H9 (cell line): Measurements from ENCODE around the gene RASGRP4. TPM values are rescaled to one million over a fixed set of nuclear protein-coding genes. Genes with fewer than 3 reads are reported as not detected.
A peak's percentile ranks its signal among the peaks of the same experiment; 100 is the strongest.

Source experiments
- DNase-seq: peaks from one replicate; pipeline ENCODE4 v3.0.0-alpha.2; 2017
- H2AFZ ChIP-seq: one replicate; pipeline ENCODE4 v1.6.1; 2013; ENCODE audit warnings: mild to moderate bottlenecking, low read length, control low read depth, moderate library complexity
- H2AK5ac ChIP-seq: 2 replicates; pipeline ENCODE4 v1.6.1; 2013; ENCODE audit warnings: low read length, control low read depth, mixed read lengths; ENCODE audit not compliant: insufficient read length
- H2BK120ac ChIP-seq: one replicate; pipeline ENCODE4 v1.6.1; 2013; ENCODE audit warnings: low read depth, mild to moderate bottlenecking, low read length, control low read depth, inconsistent platforms; ENCODE audit not compliant: poor library complexity, severe bottlenecking
- H2BK12ac ChIP-seq: 2 replicates; pipeline ENCODE4 v1.6.1; 2013; ENCODE audit warnings: low read length, control low read depth, mixed read lengths, low read depth; ENCODE audit not compliant: insufficient read length
- H2BK15ac ChIP-seq: 2 replicates; pipeline ENCODE4 v1.6.1; 2013; ENCODE audit warnings: low read depth, low read length, control low read depth
- H2BK20ac ChIP-seq: one replicate; pipeline ENCODE4 v1.6.1; 2013; ENCODE audit warnings: low read depth, mild to moderate bottlenecking, low read length, control low read depth, inconsistent platforms; ENCODE audit not compliant: poor library complexity, severe bottlenecking
- H2BK5ac ChIP-seq: 2 replicates; pipeline ENCODE4 v1.6.1; 2013; ENCODE audit warnings: low read length, control low read depth, mixed read lengths; ENCODE audit not compliant: insufficient read length
- H3K14ac ChIP-seq: 2 replicates; pipeline ENCODE4 v1.6.1; 2013; ENCODE audit warnings: low read length, control low read depth; ENCODE audit not compliant: insufficient read depth
- H3K18ac ChIP-seq: 2 replicates; pipeline ENCODE4 v1.6.1; 2013; ENCODE audit warnings: low read depth, mild to moderate bottlenecking, mixed read lengths, low read length, control low read depth; ENCODE audit not compliant: insufficient read length
- H3K23ac ChIP-seq: 2 replicates; pipeline ENCODE4 v1.6.1; 2013; ENCODE audit warnings: low read length, control low read depth, mixed read lengths, low read depth; ENCODE audit not compliant: insufficient read length
- H3K23me2 ChIP-seq: 2 replicates; pipeline ENCODE4 v1.6.1; 2013; ENCODE audit warnings: low read depth, mild to moderate bottlenecking, mixed read lengths, low read length, control low read depth; ENCODE audit not compliant: insufficient read length, poor library complexity, severe bottlenecking
- H3K27ac ChIP-seq: 2 replicates; pipeline ENCODE4 v1.5.1; 2013; ENCODE audit warnings: low read length, control low read depth, mixed read lengths, low read depth; ENCODE audit not compliant: insufficient read length
- H3K27me3 ChIP-seq: 2 replicates; pipeline ENCODE4 v1.6.1; 2013; ENCODE audit warnings: low read length, control low read depth, inconsistent platforms; ENCODE audit not compliant: insufficient read depth
- H3K4ac ChIP-seq: 2 replicates; pipeline ENCODE4 v1.6.1; 2013; ENCODE audit warnings: low read depth, mild to moderate bottlenecking, control low read depth, inconsistent platforms, low read length, moderate library complexity
- H3K4me1 ChIP-seq: 2 replicates; pipeline ENCODE4 v1.6.1; 2013; ENCODE audit warnings: low read length, control low read depth, inconsistent platforms; ENCODE audit not compliant: insufficient read depth
- H3K4me2 ChIP-seq: 2 replicates; pipeline ENCODE4 v1.6.1; 2013; ENCODE audit warnings: low read length, control low read depth, mixed read lengths; ENCODE audit not compliant: insufficient read length, insufficient read depth
- H3K56ac ChIP-seq: 2 replicates; pipeline ENCODE4 v1.6.1; 2013; ENCODE audit warnings: low read depth, mild to moderate bottlenecking, mixed read lengths, low read length, control low read depth; ENCODE audit not compliant: insufficient read length
- H3K79me1 ChIP-seq: 2 replicates; pipeline ENCODE4 v1.6.1; 2013; ENCODE audit warnings: low read depth, mild to moderate bottlenecking, moderate library complexity, low read length, control low read depth, inconsistent platforms; ENCODE audit not compliant: insufficient read depth, poor library complexity, severe bottlenecking
- H3K79me2 ChIP-seq: 2 replicates; pipeline ENCODE4 v1.6.1; 2013; ENCODE audit warnings: low read length, control low read depth, inconsistent platforms; ENCODE audit not compliant: insufficient read depth
- H3K9ac ChIP-seq: 2 replicates; pipeline ENCODE4 v1.6.1; 2013; ENCODE audit warnings: low read length, control low read depth, mixed read lengths; ENCODE audit not compliant: insufficient read length; ENCODE audit errors: extremely low read depth
- H3K9me3 ChIP-seq: one replicate; pipeline ENCODE4 v1.6.1; 2013; ENCODE audit warnings: low read depth, low read length, inconsistent platforms; ENCODE audit not compliant: control insufficient read depth
- H3T11ph ChIP-seq: one replicate; pipeline ENCODE4 v1.6.1; 2013; ENCODE audit warnings: mild to moderate bottlenecking, low read length, control low read depth, inconsistent platforms
- H4K20me1 ChIP-seq: one replicate; pipeline ENCODE4 v1.6.1; 2013; ENCODE audit not compliant: control insufficient read depth, insufficient read length, insufficient read depth
- H4K5ac ChIP-seq: 2 replicates; pipeline ENCODE4 v1.6.1; 2013; ENCODE audit warnings: low read depth, mild to moderate bottlenecking, mixed read lengths, low read length, control low read depth; ENCODE audit not compliant: insufficient read length
- H4K8ac ChIP-seq: replicated peaks from 2 replicates; pipeline ENCODE4 v1.6.1; 2013; ENCODE audit warnings: low read length, control low read depth, mixed read lengths, low read depth; ENCODE audit not compliant: insufficient read length
- H4K91ac ChIP-seq: 2 replicates; pipeline ENCODE4 v1.6.1; 2013; ENCODE audit warnings: low read depth, mild to moderate bottlenecking, moderate library complexity, mixed read lengths, low read length, control low read depth; ENCODE audit not compliant: insufficient read length
- H3K27ac Mint-ChIP-seq, 3 experiments: 2 replicates in 2 of 3; 3 replicates in 1 of 3; pipeline ENCODE4 v1.8.0; 2020 to 2021; ENCODE audit warnings: mixed read lengths in 3 of 3, mild to moderate bottlenecking in 1 of 3, moderate library complexity in 1 of 3
- H3K27me3 Mint-ChIP-seq: 2 replicates; pipeline ENCODE4 v1.8.0; 2021; ENCODE audit warnings: low read depth, mild to moderate bottlenecking, moderate library complexity, mixed read lengths
- H3K36me3 Mint-ChIP-seq, 3 experiments: 2 replicates in 2 of 3; 3 replicates in 1 of 3; pipeline ENCODE4 v1.8.0; 2020 to 2021; ENCODE audit warnings: low read depth in 3 of 3, mixed read lengths in 3 of 3; ENCODE audit not compliant: insufficient read depth in 1 of 3
- H3K4me1 Mint-ChIP-seq, 2 experiments: 2 replicates each; pipeline ENCODE4 v1.8.0; 2020; ENCODE audit warnings: mixed read lengths in 2 of 2
- H3K4me3 Mint-ChIP-seq, 2 experiments: 2 replicates in 1 of 2; 3 replicates in 1 of 2; pipeline ENCODE4 v1.8.0; 2020 to 2021; ENCODE audit warnings: mild to moderate bottlenecking in 2 of 2, mixed read lengths in 2 of 2, moderate library complexity in 1 of 2
- H3K9me3 Mint-ChIP-seq, 2 experiments: 2 replicates in 1 of 2; 3 replicates in 1 of 2; pipeline ENCODE4 v1.8.0; 2020; ENCODE audit warnings: mild to moderate bottlenecking in 2 of 2, mixed read lengths in 2 of 2, moderate library complexity in 1 of 2
- WGBS: extraction: QIAGEN DNeasy Blood & Tissue Kit; methylation state at CpG from one replicate; pipeline ENCODE4 v1.1.7; 2013; ENCODE audit warnings: missing lambda C conversion rate, low lambda C conversion rate, mixed read lengths; ENCODE audit not compliant: insufficient read length; ENCODE audit errors: extremely low coverage; 5-methylcytosine and 5-hydroxymethylcytosine counted together
- total RNA-seq: library from RNA; stranded (reverse); gene quantifications from 2 replicates; pipeline ENCODE4 v1.2.1, GENCODE V29; 2021
- TF ChIP-seq, protein P1 (sequence below): fragments of 200-600 bp; sonication (generic); conservative IDR thresholded peaks from 3 replicates; pipeline ENCODE4 v1.8.0; 2021; ENCODE audit warnings: antibody characterized with exemption, mild to moderate bottlenecking

Gene RASGRP4
- total RNA-seq, 1 experiment from 2014 or later: 0.28 TPM

DNA sequence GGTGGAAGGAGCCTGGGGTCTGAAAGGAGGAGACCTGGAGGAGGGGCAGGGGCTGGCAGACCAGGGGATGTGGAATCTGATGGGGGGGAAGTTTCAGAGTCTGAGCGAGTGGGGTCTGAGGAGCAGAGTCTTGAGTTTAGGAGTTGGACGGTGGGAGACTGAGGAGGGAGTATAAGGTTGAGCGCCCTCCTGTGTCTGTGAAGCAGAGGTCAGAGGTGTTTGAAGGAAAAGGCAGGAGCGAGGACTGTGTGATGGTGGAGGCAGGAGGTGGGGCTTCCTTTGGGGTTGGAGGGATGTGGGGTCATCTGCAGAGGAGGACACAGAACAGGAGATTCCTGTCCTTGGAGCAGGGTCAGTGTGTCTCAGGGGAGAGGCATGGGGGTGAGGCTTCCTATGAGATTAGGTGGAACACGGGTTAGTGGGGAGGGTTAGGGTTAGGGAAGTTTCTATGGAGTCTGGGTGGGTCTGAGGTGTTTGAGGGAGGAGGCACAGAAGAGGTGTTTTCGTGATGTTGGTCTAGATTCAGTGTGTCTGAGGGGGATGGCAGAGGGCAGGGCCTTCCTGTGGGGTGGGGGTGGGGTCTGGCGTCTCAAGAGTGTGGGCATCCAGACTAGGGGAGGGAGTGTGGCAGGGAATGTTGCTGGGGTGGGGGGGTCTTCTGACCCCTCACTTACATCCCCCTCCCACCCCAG is 15.8 kb upstream of the RASGRP4 start:
- no peak overlapping the region for H2BK20ac ChIP-seq
- H2BK120ac ChIP-seq: no peak overlapping the region
- no peak overlapping the region for H2AFZ ChIP-seq
- TF ChIP-seq, protein P1, sequence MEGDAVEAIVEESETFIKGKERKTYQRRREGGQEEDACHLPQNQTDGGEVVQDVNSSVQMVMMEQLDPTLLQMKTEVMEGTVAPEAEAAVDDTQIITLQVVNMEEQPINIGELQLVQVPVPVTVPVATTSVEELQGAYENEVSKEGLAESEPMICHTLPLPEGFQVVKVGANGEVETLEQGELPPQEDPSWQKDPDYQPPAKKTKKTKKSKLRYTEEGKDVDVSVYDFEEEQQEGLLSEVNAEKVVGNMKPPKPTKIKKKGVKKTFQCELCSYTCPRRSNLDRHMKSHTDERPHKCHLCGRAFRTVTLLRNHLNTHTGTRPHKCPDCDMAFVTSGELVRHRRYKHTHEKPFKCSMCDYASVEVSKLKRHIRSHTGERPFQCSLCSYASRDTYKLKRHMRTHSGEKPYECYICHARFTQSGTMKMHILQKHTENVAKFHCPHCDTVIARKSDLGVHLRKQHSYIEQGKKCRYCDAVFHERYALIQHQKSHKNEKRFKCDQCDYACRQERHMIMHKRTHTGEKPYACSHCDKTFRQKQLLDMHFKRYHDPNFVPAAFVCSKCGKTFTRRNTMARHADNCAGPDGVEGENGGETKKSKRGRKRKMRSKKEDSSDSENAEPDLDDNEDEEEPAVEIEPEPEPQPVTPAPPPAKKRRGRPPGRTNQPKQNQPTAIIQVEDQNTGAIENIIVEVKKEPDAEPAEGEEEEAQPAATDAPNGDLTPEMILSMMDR: peak; percentile 70
- H3T11ph ChIP-seq: no peak overlapping the region
- Mint-ChIP-seq H3K36me3 (peaks cover 29 to 37% (median 35%) of the 10 kb centered on the region in 3 experiments), H3K27ac (peak overlapping the region; percentile 41 to 89 (median 56); a peak in 4 of 7 replicates), H3K27me3 (no peaks in the 10 kb centered on the region), H3K4me3 (peak overlapping the region in 1 of 2 experiments; percentile 52; a peak in 2 of 5 replicates), H3K9me3 (no peaks in the 10 kb centered on the region), H3K4me1 (peaks cover 5 to 16% of the 10 kb centered on the region in 2 experiments; a peak in 3 of 4 replicates)
- H4K8ac ChIP-seq: no peak overlapping the region
- no peak overlapping the region for H3K4ac ChIP-seq
- H2BK12ac ChIP-seq: no peak overlapping the region
- H3K27ac ChIP-seq: no peak overlapping the region
- peak; percentile 77 for DNase-seq
- no peak overlapping the region for H3K56ac ChIP-seq
- H4K20me1 ChIP-seq: no peaks in the 10 kb centered on the region
- no peaks in the 10 kb centered on the region for H3K79me2 ChIP-seq
- H2AK5ac ChIP-seq: no peak overlapping the region
- H3K14ac ChIP-seq: no peak overlapping the region
- no peaks in the 10 kb centered on the region for H3K23me2 ChIP-seq
- no peak overlapping the region for H3K4me2 ChIP-seq
- no peak overlapping the region for H3K9ac ChIP-seq
- H3K23ac ChIP-seq: no peak overlapping the region
- H4K5ac ChIP-seq: no peak overlapping the region
- no peak overlapping the region for H3K18ac ChIP-seq
- WGBS: no CpG with 5 or more reads among the region's 7 CpGs
- H3K9me3 ChIP-seq: no peaks in the 10 kb centered on the region
- no peaks in the 10 kb centered on the region for H3K4me1 ChIP-seq
- no peak overlapping the region for H2BK5ac ChIP-seq
- H3K79me1 ChIP-seq: no peaks in the 10 kb centered on the region
- H3K27me3 ChIP-seq: no peaks in the 10 kb centered on the region
- H2BK15ac ChIP-seq: no peak overlapping the region
- H4K91ac ChIP-seq: no peak overlapping the region
